NCI-H524 (cell line): ENCODE data around the gene ATP8A1.
"Not testable (repeated sequence)": the region's sequence is repeated elsewhere in the genome, so short reads cannot be mapped to it uniquely, and the experiment has no call there.

ENCODE experiments used
- DNase-seq, 2 experiments: peaks; one replicate each; lab custom pipeline; 2025; lab: John Stamatoyannopoulos, UW

The ATP8A1 gene

GRCh38 chr4:42467777-42468176, 189.1 kb downstream of the ATP8A1 start:
- not testable (repeated sequence) for DNase-seq

- DNase-seq = no peak
These were observed 190.5 kb downstream of the ATP8A1 start for GRCh38 chr4:42466273-42466844.

GRCh38 chr4:42464550-42465094, 192.3 kb downstream of the ATP8A1 start:
- no peak for DNase-seq

GRCh38 chr4:42461216-42461615, 195.7 kb downstream of the ATP8A1 start:
- not testable (repeated sequence) for DNase-seq

- DNase-seq = no peak
These were observed 196.9 kb downstream of the ATP8A1 start for GRCh38 chr4:42460043-42460442.

DNA sequence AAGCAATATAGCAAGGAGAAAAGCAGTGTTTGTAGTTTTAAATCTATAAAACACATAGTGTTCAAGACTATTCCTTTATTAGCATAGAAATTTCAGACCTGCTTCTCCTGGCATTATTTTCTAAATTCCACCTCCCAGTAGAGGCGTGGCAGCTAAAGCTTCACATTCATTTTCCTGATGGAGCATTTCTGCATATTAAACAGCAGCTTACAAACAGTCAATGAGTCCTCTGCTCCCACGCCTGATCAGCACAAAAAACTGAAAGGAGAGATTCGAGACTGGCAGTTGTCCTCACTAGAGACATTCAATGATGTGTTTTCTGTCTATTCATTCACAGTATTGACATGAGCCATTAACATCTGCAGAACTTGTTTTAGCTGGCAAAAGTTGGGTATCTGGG, 198.2 kb downstream of the ATP8A1 start:
- DNase-seq = no peak

GRCh38 chr4:42454755-42455420, 202.0 kb downstream of the ATP8A1 start:
- no peak for DNase-seq

- DNase-seq = no peak
These were observed 203.3 kb downstream of the ATP8A1 start for GRCh38 chr4:42453612-42454011.

DNA sequence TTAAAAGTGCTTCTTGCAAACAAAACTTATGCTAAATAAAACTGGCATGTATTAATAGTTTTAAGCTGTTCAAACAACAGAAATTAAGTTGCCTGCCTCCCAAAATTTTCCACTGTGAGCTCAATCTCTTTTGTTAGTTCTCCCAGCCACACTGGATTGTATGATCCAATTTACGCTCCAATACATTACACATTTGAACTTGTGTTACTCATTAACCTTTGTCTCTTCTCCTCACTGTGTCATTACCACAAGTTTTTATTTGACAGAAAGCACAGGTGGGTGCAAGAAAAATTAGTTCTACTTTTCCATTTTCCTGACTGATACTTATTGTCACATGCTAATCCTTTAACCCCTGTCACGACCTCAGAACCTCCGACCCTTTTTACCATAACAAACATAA, 204.1 kb downstream of the ATP8A1 start:
- DNase-seq = no peak

GRCh38 chr4:42446823-42447222, 210.1 kb downstream of the ATP8A1 start:
- DNase-seq = no peak

- no peak for DNase-seq
These were observed 211.9 kb downstream of the ATP8A1 start for GRCh38 chr4:42445038-42445437.

GRCh38 chr4:42442601-42443000, 214.3 kb downstream of the ATP8A1 start:
- no peak for DNase-seq

- no peak for DNase-seq
These were observed 216.8 kb downstream of the ATP8A1 start for GRCh38 chr4:42440083-42440482.

- no peak for DNase-seq
These were observed 219.9 kb downstream of the ATP8A1 start for GRCh38 chr4:42436928-42437565.

DNA sequence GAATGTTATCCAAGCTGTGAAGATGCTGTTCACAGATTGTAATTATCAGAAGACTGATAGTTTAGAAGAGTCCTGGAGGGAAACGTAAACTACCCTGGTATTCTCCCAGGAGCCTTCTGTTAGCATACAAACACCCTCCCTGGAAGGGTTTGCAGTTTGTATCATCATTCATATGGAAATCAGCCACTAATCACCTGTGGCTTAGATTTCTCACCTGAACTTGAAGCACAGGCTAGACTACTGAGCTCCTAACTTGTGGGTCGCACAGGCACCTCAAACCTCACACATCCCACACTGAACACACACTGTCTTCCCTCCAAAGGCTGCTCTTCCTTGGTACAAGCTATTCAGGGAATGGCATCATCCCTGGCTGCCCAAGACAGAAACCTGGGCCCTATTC, 228.9 kb downstream of the ATP8A1 start:
- DNase-seq = no peak

DNA sequence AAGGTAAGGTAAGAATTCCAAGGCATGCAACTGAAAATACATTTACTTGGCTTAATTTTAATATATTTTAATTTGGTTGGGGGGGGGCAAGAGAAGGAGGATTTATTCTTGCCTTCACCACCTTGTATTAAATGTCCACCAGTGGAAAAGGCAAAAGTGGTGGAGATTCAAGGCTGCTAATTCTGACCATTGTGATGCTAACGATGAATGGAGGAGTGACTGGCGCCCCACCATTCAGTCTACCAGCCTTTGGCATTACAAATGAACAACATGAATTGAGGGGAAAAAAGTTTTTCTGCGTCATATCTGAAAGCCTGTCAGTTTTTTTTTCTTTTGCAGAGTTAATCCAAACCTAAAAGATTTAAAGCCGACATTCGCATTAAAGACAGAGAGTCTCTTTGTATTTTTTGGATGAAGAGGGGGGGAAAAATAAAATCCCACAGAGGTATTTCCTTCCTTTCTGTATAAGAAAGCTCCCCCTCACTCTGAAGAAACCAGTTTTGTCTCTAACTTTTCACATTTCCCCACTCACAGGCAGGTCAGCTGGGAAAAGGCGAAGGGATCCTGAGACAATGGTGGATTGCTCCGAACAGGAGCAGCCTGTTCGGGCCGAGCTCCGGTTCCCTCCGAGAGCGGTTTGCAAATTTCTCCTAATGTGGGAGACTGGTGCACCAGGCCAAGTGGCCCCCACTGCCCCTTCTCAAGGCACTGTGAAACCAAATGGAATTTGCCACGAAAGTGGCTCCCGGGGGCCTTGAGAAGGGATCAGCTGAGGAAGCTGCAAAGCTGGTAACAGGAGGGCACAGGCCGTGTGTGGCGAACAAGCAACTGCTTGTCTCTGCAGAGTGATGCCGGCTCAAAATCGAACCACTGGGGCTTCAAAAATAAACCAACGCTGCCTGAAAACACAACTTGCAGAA, 231.5 kb downstream of the ATP8A1 start:
- no peak for DNase-seq

DNA sequence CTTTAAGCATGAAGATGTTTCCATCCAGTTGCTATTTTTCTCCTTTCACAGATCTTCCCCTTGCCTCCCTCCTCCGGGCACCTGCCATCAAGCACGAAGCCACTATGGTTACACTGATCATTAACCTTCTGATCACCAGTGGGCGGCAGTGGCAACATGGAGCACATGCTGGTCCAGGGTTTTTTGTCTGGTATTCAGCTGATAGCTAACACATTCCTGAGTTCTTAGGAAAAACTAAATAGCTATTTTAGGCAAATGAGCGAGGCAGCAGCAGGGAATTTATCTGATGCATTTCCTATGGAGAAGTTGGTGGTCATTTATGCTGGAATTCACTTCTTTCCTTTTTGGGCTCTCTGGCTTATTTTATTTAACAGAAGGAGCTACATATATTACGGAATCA, 236.8 kb downstream of the ATP8A1 start:
- no peak for DNase-seq

GRCh38 chr4:42417550-42417949, 239.4 kb downstream of the ATP8A1 start:
- DNase-seq = no peak

DNA sequence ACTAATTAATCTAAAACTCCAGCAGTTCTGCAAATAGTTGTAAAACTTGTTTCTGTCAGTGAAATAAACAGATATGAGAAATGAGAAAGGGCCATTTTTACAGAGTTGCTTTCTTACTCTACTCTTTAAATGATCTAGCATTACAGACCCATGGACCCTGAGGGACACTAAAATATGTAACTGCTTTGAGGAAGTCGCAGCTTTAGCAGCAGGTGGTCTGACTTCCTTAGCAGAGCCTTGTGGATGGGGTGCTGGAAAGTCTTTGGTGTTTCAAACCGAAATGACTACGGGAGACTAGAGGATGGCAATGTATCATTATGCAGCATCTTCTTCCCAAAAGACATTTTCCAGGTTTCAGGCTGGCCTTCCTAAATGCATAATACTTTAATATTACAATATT, 240.9 kb downstream of the ATP8A1 start:
- DNase-seq = no peak

- no peak for DNase-seq
These were observed 241.6 kb downstream of the ATP8A1 start for GRCh38 chr4:42415281-42415680.

GRCh38 chr4:42412251-42412650, 244.7 kb downstream of the ATP8A1 start:
- no peak for DNase-seq

DNA sequence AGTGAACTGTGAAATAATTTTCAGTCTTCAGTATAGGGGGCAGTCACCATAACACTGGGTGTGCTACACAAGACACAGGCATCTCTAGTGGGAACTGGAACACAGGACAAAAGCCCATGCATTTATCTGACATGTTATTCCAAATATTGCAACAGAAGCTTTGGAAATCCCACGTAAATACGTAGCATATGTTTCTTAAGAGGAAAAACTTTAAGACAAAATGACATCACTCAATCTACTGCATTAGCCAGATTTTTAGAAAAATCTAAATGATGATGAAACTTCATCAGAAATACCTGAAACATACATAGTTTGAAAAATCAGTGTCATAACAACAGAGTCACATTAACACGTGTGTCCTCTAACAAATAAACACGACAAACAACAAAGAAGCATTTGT, 245.1 kb downstream of the ATP8A1 start:
- DNase-seq = no peak
